Measurements from ENCODE around the gene GPR156.
A peak's percentile ranks its signal among the peaks of the same experiment; 100 is the strongest.
"Not testable (repeated sequence)": the region's sequence is repeated elsewhere in the genome, so short reads cannot be mapped to it uniquely, and the experiment has no call there.

The GPR156 gene

GRCh38 chr3:120284747-120285507 lies at the start of gene GPR156:
Gene GPR156 (minus strand): TSS chr3:120285222. CDS start chr3:120244098, 41,124 bp downstream.
- intact Hi-C loops (cut with DNase I), result no loop called here
- DNase-seq, result peak in 1 of 42 donors; percentile 20

- DNase-seq, result no peak
- intact Hi-C loops (cut with DNase I), result no loop called here
Observed at GRCh38 chr3:120332646-120333045, 47.6 kb upstream of the GPR156 start.

- intact Hi-C loops (cut with DNase I), result no loop called here
- peak in 25 of 42 donors; percentile 20 to 86 (median 50) for DNase-seq
Observed at GRCh38 chr3:120331076-120331475, 46.1 kb upstream of the GPR156 start.

GRCh38 chr3:120326784-120327183 lies 41.8 kb upstream of the GPR156 start:
- intact Hi-C loops (cut with DNase I), result no loop called here

GRCh38 chr3:120324190-120324589 lies 39.2 kb upstream of the GPR156 start:
- DNase-seq, result no peak
- intact Hi-C loops (cut with DNase I), result no loop called here

More at GRCh38 chr3:120326784-120327183, 41.8 kb upstream of the GPR156 start:
- no peak for DNase-seq

GRCh38 chr3:120323761-120324160 lies 38.7 kb upstream of the GPR156 start:
- DNase-seq, result peak in 17 of 42 donors; percentile 10 to 66 (median 31)
- intact Hi-C loops (cut with DNase I), result not testable (repeated sequence)

- intact Hi-C loops (cut with DNase I), result no loop called here
Observed at GRCh38 chr3:120311863-120312794, 27.1 kb upstream of the GPR156 start.

GRCh38 chr3:120306519-120307455 lies 21.8 kb upstream of the GPR156 start:
- intact Hi-C loops (cut with DNase I), result no loop called here
- no peak for DNase-seq

More at GRCh38 chr3:120311863-120312794, 27.1 kb upstream of the GPR156 start:
- no peak for DNase-seq

- DNase-seq, result no peak
- intact Hi-C loops (cut with DNase I), result no loop called here
Observed at GRCh38 chr3:120304616-120305015, 19.6 kb upstream of the GPR156 start.

GRCh38 chr3:120302361-120302760 lies 17.3 kb upstream of the GPR156 start:
- DNase-seq, result no peak
- intact Hi-C loops (cut with DNase I), result no loop called here

GRCh38 chr3:120300971-120301370 lies 15.9 kb upstream of the GPR156 start:
- no peak for DNase-seq
- intact Hi-C loops (cut with DNase I), result no loop called here

- intact Hi-C loops (cut with DNase I), result no loop called here
- DNase-seq, result no peak
Observed at GRCh38 chr3:120299403-120299802, 14.4 kb upstream of the GPR156 start.

- no peak for DNase-seq
- intact Hi-C loops (cut with DNase I), result no loop called here
Observed at GRCh38 chr3:120298996-120299395, 14.0 kb upstream of the GPR156 start.

GRCh38 chr3:120291552-120291951 lies 6.5 kb upstream of the GPR156 start:
- DNase-seq; intact Hi-C loops (cut with DNase I): not testable (repeated sequence)

GRCh38 chr3:120289636-120290035 lies 4.6 kb upstream of the GPR156 start:
- no peak for DNase-seq
- intact Hi-C loops (cut with DNase I), result no loop called here

- intact Hi-C loops (cut with DNase I), result no loop called here
- no peak for DNase-seq
Observed at GRCh38 chr3:120286465-120286864, 1.4 kb upstream of the GPR156 start.

GRCh38 chr3:120285508-120285841 lies 453 bp upstream of the GPR156 start:
- no peak for DNase-seq
- intact Hi-C loops (cut with DNase I), result no loop called here

GRCh38 chr3:120281261-120281660 lies 3.8 kb downstream of the GPR156 start:
- no peak for DNase-seq
- intact Hi-C loops (cut with DNase I), result no loop called here

- intact Hi-C loops (cut with DNase I), result no loop called here
- DNase-seq, result no peak
Observed at GRCh38 chr3:120280566-120280965, 4.5 kb downstream of the GPR156 start.

Measured in head of caudate nucleus (tissue), 42 donors.